Measurements from ENCODE around the gene WFIKKN2. TPM values are rescaled to one million over a fixed set of nuclear protein-coding genes. Genes with fewer than 3 reads are reported as not detected.
"Not testable (repeated sequence)": the region's sequence is repeated elsewhere in the genome, so short reads cannot be mapped to it uniquely, and the experiment has no call there.

WFIKKN2 gene
- total RNA-seq, 1 experiment from 2014 or later: not detected

DNA sequence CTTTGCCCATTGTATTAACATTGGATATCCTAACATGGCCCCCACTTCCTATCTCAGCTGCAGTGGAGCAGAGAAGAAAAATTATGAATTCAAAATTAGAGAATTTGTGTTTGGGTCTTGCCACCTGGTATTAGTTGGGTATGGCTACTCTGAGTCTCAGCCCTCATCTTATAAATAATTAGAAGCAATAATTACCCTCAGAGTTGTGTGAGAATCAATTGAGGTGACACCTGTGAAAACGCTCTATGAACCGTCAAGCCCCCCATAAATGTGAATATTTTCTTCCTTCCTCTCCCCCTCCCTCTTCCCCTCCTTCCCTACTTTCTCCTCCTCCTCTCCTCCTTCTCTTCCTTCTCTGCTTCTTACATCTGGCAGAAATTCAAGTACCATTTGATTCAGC, 39.7 kb downstream of the WFIKKN2 start:
- no peak for DNase-seq (ENCODE audit: low spot score)

DNA sequence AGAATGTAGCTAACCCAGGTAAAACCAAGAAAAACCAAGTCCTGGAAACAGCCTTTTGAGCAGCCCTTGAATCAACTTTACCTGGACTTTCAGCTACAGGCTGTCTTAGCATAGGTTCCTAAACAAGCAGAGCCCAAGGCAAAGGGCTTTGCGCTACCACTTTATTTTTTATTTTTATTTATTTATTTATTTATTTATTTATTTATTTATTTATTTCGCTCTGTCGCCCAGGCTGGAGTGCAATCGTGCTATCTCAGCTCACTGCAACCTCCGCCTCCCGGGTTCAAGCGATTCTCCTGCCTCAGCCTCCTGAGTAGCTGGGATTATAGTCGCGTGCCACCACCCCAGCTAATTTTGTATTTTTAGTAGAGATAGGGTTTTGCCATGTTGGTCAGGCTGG, 41.7 kb downstream of the WFIKKN2 start:
- DNase-seq (ENCODE audit: low spot score): not testable (repeated sequence)

DNA sequence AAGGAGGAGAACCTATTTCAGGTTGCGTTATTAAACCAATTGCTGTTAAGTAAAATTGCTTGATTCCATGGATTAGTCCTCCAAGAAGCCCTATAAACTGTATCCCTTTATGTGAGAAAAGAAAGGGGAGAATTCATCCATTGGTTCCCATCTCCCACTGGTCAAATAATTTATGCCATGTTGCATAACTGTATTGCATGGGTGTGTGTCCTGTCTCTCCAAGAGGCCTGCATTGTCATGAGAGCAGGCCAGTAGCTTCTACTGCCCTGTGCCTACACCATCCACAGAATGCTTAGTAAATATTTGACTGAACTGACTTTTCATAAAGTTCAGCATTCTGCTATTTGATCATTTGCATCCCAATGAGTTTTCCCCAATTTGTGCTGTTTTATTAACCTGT, 42.5 kb downstream of the WFIKKN2 start:
- no peak for DNase-seq (ENCODE audit: low spot score)

DNA sequence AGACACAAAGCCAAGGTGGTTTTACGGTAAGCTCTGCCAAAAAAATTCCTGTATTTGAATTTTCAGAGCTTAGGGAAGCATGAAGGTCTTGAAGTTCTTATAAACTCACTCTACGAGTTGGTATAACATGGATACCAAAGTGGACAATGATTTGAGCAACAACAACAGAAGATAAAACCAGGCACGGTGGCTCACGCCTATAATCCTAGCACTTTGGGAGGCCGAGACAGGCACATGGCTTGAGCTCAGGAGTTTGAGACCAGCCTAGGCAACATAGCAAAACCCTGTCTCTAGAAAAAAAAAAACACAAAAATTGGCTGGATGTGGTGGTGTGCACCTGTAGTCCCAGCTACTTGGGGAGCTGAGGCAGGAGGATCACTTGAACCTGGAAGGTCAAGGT, 43.7 kb downstream of the WFIKKN2 start:
- DNase-seq (ENCODE audit: low spot score): no peak

DNA sequence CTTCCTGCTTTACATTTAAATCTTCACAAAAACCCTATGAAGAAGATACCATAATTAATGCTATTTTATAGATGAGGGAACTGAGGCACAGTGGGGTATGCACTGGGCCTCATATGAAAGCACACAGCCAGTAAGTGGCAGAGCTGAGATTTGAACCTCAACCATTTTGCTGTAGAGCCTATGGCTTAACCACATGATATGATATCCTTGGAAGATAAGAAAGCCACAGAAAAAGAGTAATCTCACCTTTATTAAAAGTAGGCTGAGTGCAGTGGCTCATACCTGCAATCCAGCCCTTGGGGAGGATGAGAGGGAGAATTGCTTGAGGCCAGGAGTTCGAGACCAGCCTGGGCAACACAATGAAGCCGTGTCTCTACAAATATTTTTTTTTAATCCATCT, 45.8 kb downstream of the WFIKKN2 start:
- no peak for DNase-seq (ENCODE audit: low spot score)

DNA sequence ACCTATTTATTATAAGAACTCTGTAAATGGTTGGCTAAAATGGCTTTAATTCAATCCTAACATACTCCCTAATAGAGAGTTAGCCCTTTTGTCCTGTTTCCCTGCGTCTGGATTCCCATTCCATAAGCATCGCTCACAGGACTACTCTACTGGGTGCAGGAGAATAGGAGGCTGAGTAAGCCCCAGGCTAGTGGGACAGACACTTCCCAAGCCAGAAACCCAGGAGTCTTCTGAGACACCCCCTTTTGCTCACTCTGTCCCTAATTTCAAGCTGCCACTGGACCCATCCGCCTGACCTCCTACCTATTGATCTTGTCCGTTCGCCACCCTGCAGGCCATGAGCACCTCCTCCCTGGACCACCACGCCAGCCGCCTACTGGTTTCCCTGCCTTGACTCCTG, 47.5 kb downstream of the WFIKKN2 start:
- no peak for DNase-seq (ENCODE audit: low spot score)

DNA sequence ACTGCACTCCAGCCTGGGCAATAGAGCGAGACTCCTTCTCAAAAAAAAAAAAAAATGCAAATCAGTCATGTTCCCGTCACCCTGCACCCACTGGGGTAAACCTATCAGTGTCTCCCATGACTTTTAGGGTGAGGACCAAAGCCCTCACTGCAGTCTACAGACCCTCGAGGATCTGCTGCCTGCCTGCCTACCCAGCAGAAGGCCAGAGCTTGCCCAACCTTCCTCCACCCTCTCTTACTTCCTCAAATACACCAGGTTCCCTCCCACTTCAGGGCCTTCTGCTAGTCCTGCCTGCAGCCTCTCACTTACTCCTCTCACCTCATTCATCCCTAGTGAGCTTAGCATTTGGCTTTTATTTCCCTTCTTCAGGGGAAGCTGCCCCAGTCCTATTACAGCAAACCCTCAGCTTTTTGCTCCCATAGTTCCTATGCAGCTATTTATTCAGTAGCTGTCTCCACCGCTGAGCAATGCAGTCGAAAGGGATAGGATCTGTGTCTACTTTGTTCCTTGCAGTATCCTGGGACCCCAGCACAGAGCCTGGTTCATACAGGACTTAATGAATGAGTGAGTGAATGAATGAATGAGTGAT, 48.6 kb downstream of the WFIKKN2 start:
- DNase-seq (ENCODE audit: low spot score): no peak

DNA sequence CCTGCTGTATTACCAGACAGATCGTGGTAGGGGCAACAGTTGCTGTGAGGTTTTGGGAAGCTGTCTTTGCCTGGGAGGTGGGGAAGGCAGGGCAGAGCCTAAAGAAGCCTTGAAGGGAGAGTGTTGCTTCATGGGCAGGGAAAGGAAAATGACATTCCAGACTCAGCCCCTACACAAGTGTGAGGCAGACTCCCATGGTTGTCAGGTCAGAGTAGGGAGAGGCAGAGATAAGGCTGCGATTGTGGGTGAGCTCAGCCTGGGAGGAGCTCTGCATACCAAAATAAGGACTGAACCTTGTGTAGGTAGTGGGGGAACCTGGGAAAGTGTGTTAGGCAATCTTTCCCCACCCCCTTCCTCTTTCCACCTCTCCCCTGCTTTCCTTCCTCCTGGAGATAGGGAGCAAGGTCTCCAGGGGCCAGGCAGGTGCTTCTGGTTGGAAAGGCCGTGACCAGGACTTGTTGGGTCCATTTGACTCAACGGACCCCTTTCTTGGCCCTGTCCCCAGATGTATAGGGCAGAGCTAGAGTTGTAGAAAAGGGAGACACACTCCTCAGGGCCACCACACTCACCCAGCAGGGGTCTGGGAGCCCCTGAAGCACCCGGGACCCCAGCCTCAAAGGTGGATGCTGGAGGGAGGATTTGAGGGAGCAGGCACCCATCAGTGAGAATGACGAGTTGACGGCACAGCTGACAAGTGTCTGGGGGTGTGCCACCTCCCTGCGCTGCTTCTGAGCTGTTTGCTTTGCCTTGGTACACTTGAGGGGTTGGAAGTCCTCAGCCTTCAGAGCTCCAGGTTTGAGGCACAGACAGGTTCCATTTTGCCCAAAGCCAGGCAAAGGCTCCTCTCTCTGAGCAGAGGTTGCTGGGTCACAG, 49.3 kb downstream of the WFIKKN2 start:
- DNase-seq (ENCODE audit: low spot score): no peak

DNA sequence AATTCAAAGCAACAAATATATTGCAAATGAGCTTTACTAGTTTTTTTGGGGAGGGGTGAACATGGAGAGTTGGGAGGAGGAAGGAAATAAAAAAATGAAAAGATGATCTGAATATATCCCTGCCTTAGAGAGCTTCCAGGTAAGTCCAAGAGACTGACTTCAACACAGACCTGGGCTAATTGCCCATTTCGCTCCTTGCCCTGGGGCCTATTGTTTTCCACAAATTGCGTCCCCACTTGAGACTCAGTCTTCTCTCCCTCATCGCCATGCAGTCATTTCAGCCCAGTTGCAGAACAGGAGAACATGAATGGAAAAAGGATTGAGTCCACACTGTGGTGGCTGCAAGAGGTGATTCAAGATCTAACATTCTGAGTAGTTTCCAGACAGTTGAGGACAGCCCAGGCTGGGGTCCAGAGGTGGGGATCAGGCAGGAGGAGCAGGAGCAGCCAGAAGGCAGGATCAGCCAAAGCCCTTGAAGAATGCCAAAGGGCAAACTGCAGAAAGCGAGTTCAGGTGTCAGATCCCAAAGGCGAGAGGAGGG, 52.4 kb downstream of the WFIKKN2 start:
- no peak for DNase-seq (ENCODE audit: low spot score)

DNA sequence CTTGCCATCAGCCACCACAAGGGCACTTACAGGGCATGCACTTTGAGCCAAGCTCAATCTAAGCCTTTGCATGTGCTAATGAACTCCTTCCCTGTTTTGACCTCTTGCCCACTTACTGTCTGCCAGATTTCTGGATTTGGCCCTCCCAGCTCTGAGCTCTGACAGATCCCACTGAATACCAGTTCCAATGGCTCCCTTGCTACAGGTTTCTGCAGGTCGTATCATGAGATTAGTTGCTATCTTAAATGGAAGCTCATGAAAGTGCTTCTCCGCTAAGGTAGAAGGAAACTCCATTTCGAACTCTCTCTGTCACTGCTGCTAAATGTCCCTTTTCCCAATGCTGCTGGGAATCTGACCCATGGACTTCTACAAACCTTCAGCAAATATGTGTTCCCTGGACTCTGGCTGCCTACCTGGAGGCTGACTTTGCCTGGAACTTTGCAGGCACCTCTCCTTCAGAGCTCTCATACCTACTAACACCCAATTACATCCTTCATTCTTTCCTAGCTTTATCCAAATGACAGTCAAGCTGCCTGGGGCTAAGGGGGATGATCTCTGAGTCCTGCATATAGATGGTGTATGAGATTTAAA, 54.2 kb downstream of the WFIKKN2 start:
- no peak for DNase-seq (ENCODE audit: low spot score)

DNA sequence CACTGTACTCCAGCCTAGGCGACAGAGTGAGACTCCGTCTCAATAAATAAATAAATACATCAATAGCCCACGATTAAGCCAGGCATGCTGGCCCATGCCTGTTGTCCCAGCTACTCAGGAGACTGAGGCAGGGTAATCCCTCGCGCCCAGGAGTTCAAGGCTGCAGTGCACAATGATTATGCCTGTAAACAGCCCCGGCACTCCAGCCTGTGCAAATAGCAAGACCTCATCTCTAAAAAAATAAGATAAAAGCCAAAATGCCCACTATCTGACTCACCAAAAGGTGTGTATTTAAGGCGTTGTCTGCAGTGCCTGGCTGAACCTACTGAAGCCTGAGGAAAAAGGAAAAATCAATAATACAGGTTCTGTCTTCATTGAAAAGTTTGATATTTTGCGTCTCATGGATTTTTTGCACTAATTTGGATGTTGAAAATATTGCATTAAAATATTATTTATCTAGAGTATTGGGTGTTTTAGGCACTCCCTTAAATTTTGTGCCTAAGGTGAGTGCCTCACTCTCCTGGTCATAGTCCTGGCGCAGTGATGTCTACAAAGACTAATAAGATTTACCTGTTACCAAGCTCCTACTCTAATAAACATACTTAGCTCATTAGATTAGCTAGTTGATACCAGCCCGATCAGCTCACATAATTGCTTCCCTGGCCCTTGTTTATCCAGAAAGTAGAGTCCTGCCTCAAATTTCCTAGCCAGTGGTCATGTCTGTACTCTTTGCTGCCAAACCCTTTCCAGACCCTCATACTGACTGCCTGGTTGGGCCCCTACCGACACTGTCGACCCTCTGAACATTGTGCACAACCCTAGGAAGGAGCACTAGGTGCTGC, 55.5 kb downstream of the WFIKKN2 start:
- no peak for DNase-seq (ENCODE audit: low spot score)

DNA sequence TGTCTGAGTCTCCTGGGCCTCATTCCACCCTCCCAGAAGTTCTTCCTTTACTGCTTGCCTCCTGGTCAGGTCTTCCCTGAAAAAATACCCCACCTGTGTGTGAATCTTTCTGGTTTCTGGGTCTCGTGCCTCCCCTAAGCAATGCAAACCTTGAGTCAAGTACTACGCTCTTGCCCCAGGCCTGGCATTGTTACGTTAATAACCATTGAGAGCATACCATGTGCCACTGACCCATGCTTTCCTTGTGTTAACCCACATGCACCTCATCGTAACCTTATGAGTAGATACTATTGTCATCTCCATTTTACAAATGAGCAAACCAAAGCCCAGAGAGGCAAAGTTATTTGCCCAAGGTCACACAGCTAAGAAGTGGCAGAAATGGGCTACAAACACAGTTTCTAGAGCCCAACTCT, 56.2 kb downstream of the WFIKKN2 start:
- DNase-seq (ENCODE audit: low spot score): no peak

Other genes starting within 250 kb of the WFIKKN2 start
- 15.2 and 16.0 TPM in 2 replicates for gene ABCC3, start 200.7 kb upstream of the WFIKKN2 start, total RNA-seq (2014; rRNA removed; shearing (Covaris generic))
- 34.6 and 36.3 TPM in 2 replicates for gene ANKRD40, start 127.7 kb upstream of the WFIKKN2 start, total RNA-seq (2014; rRNA removed; shearing (Covaris generic))
- 18.7 and 23.7 TPM in 2 replicates for gene LUC7L3, start 116.0 kb upstream of the WFIKKN2 start, total RNA-seq (2014; rRNA removed; shearing (Covaris generic))
- not detected in 2 replicates for gene ANKRD40CL, start 68.1 kb upstream of the WFIKKN2 start, total RNA-seq (2014; rRNA removed; shearing (Covaris generic))
- gene TOB1, start 30.8 kb downstream of the WFIKKN2 start, total RNA-seq (2014; rRNA removed; shearing (Covaris generic)): 3.1 and 7.0 TPM in 2 replicates